Spleen (tissue), 11 donors: ENCODE data around the gene MATCAP1. TPM values are rescaled to one million over a fixed set of nuclear protein-coding genes. Genes with fewer than 3 reads are reported as not detected.

Experiments used
- DNase-seq: peaks from one replicate; pipeline ENCODE4 v3.0.0-alpha.2; 2020
- H3K27ac ChIP-seq, 8 donors: fragments of 200-600 bp; sonication (generic) in 7 of 8; 1 replicate in 4 of 8; 2 replicates in 4 of 8; pipeline versions ENCODE4 v1.5.0 to v1.8.0; 2016 to 2021; ENCODE audit warnings: inconsistent platforms in 4 of 8, mild to moderate bottlenecking in 4 of 8, moderate library complexity in 1 of 8
- H3K27me3 ChIP-seq, 7 donors: fragments of 200-600 bp; sonication (generic) in 6 of 7; replicated peaks in 1 of 7; 1 replicate in 4 of 7; 2 replicates in 3 of 7; pipeline versions ENCODE4 v1.5.0 to v1.8.0; 2016 to 2021; ENCODE audit warnings: inconsistent platforms in 3 of 7, mild to moderate bottlenecking in 1 of 7
- H3K36me3 ChIP-seq, 6 donors: fragments of 200-600 bp; sonication (generic) in 5 of 6; 1 replicate in 4 of 6; 2 replicates in 2 of 6; pipeline versions ENCODE4 v1.5.0 to v1.8.0; 2016 to 2021; ENCODE audit warnings: inconsistent platforms in 2 of 6
- H3K4me1 ChIP-seq, 6 donors: fragments of 200-600 bp; sonication (generic) in 5 of 6; 1 replicate in 3 of 6; 2 replicates in 3 of 6; pipeline versions ENCODE4 v1.5.0 to v1.8.0; 2016 to 2021; ENCODE audit warnings: inconsistent platforms in 3 of 6
- H3K4me3 ChIP-seq, 8 donors: fragments of 200-600 bp; sonication (generic) in 7 of 8; 1 replicate in 4 of 8; 2 replicates in 4 of 8; pipeline versions ENCODE4 v1.5.0 to v1.8.0; 2016 to 2021; ENCODE audit warnings: inconsistent platforms in 4 of 8, mild to moderate bottlenecking in 4 of 8, moderate library complexity in 2 of 8
- H3K9me3 ChIP-seq, 8 donors: fragments of 200-600 bp; sonication (generic) in 7 of 8; 1 replicate in 4 of 8; 2 replicates in 4 of 8; pipeline versions ENCODE4 v1.5.0 to v1.8.0; 2016 to 2021; ENCODE audit warnings: inconsistent platforms in 4 of 8
- CTCF ChIP-seq, 11 experiments: fragments of 200-600 bp in 7 of 11; fragments of 450-650 bp in 4 of 11; sonication (generic) in 4 of 11; IDR thresholded peaks in 8 of 11; conservative IDR thresholded peaks in 3 of 11; 1 replicate in 7 of 11; 2 replicates in 4 of 11; pipeline versions ENCODE4 v1.4.0 to v1.8.0; 2016 to 2021; ENCODE audit warnings: antibody characterized with exemption in 11 of 11, inconsistent platforms in 4 of 11, mild to moderate bottlenecking in 1 of 11
- POLR2A ChIP-seq, 3 donors: fragments of 450-650 bp; IDR thresholded peaks; one replicate each; pipeline ENCODE4 v1.5.1; 2017; ENCODE audit warnings: antibody characterized with exemption in 3 of 3, mild to moderate bottlenecking in 1 of 3
- POLR2AphosphoS5 ChIP-seq, 3 donors: sonication (generic); formaldehyde crosslinking; IDR thresholded peaks; one replicate each; pipeline ENCODE4 v1.5.1; 2017; ENCODE audit warnings: antibody characterized with exemption in 3 of 3
- WGBS, 5 donors: extraction: QIAGEN DNeasy Blood & Tissue Kit in 3 of 5; methylation state at CpG; one replicate each; pipeline versions ENCODE4 v1.1.5 to v1.1.7; 2013 to 2018; 5-methylcytosine and 5-hydroxymethylcytosine counted together
- intact Hi-C: fragments of 100-400 bp; cut with DNase I; formaldehyde crosslinking; loops from one replicate; pipeline ENCODE4 v1.15.0; 2023; ENCODE audit warnings: low total_unique reads
- polyA plus RNA-seq, 3 donors: library from polyadenylated mRNA; stranded (reverse); fragments of 200-250 nt; gene quantifications; one replicate each; pipeline ENCODE4 v1.2.1, GENCODE V29; 2013
- total RNA-seq, 7 donors: library from RNA; depleted of rRNA in 3 of 7; stranded (reverse); fragments of >200 nt in 3 of 7; fragmentation: NEBNext Ultra II Directional in 4 of 7; extraction: Animal tissue kit (Norgen Biotek cat#: 25700) in 4 of 7; gene quantifications; one replicate each; pipeline versions ENCODE4 v1.1.0 to v1.2.1, GENCODE V29; 2016 to 2021
- donor health status: healthy with polysubstance abuse.
- donor health status: DM: no; HTN: no; CAD: no; lungs with moderate emphysema.
- donor health status: DM: no; HTN: no; CAD: no.
- donor health status: Bipolar disorder and iron deficiency.
- donor health status: healthy.
- donor health status: DM: no; HTN: no; CAD: no.
- donor health status: DM: yes; HTN: yes; CAD: no.

Gene MATCAP1
- total and polyA plus RNA-seq, 10 donors: 8.9 to 59.4 (median 20.6) TPM

GRCh38 chr16:67185651-67186134 lies 1.9 kb upstream of the MATCAP1 start:
- TF ChIP-seq POLR2AphosphoS5 (IDR thresholded peaks at IDR 0.05): no peak
- TF ChIP-seq CTCF (IDR thresholded peaks at IDR 0.05 in 8 of 11, conservative IDR thresholded peaks at IDR 0.05 in 3 of 11): peak in 6 of 11 experiments; percentile 1 to 31 (median 20)
- intact Hi-C loops: no loop called here
- Histone ChIP-seq H3K27ac (peak overlapping the region in 6 of 8 donors; percentile 16 to 99 (median 95)), H3K27me3 (peaks cover 0 to 32% (median 0%) of the 10 kb centered on the region in 7 donors), H3K9me3 (no peaks in the 10 kb centered on the region), H3K4me1 (peaks cover 11 to 69% (median 46%) of the 10 kb centered on the region in 6 donors), H3K36me3 (peaks cover 0 to 12% (median 0%) of the 10 kb centered on the region in 6 donors), H3K4me3 (peak overlapping the region in 7 of 8 donors; percentile 66 to 86 (median 70))
- 7 to 14% (median 11%) methylated on average over 12 of the region's 12 CpGs for WGBS, 5 donors
- no peak for DNase-seq

GRCh38 chr16:67184995-67185650 lies 1.4 kb upstream of the MATCAP1 start:
- Histone ChIP-seq H3K4me1 (peaks cover 11 to 64% (median 44%) of the 10 kb centered on the region in 6 donors), H3K27ac (peak overlapping the region in 5 of 8 donors; percentile 95 to 99 (median 95)), H3K9me3 (no peaks in the 10 kb centered on the region), H3K27me3 (peaks cover 0 to 32% (median 0%) of the 10 kb centered on the region in 7 donors), H3K4me3 (peak overlapping the region in 7 of 8 donors; percentile 66 to 86 (median 70)), H3K36me3 (peaks cover 0 to 12% (median 0%) of the 10 kb centered on the region in 6 donors)
- peak; percentile 96 for DNase-seq
- peak; percentile 66 to 87 (median 78) for TF ChIP-seq CTCF (IDR thresholded peaks at IDR 0.05 in 8 of 11, conservative IDR thresholded peaks at IDR 0.05 in 3 of 11)
- peak; percentile 70 to 81 (median 79) for TF ChIP-seq POLR2AphosphoS5 (IDR thresholded peaks at IDR 0.05)
- TF ChIP-seq POLR2A (IDR thresholded peaks at IDR 0.05): no peak
- WGBS, 5 donors: 14 to 26% (median 17%) methylated on average over 39 to 43 of the region's 43 CpGs
- intact Hi-C loops: no loop called here

GRCh38 chr16:67184453-67184994 lies 761 bp upstream of the MATCAP1 start:
- H3K36me3 ChIP-seq: peaks cover 0 to 12% (median 0%) of the 10 kb centered on the region in 6 donors
- H3K4me1 ChIP-seq: peaks cover 11 to 63% (median 44%) of the 10 kb centered on the region in 6 donors
- intact Hi-C loops: no loop called here
- peak overlapping the region; percentile 60 to 86 (median 70) for H3K4me3 ChIP-seq
- no peak for DNase-seq
- TF ChIP-seq POLR2A (IDR thresholded peaks at IDR 0.05) (peak in 1 of 3 donors; percentile 4), POLR2AphosphoS5 (IDR thresholded peaks at IDR 0.05) (no peak)
- H3K27ac ChIP-seq: peak overlapping the region; percentile 93 to 99 (median 95)
- no peaks in the 10 kb centered on the region for H3K9me3 ChIP-seq
- 5 to 10% (median 10%) methylated on average over 15 to 59 of the region's 59 CpGs for WGBS, 5 donors
- H3K27me3 ChIP-seq: peaks cover 0 to 34% (median 0%) of the 10 kb centered on the region in 7 donors

- peaks cover 13 to 63% (median 49%) of the 10 kb centered on the region in 6 donors for H3K4me1 ChIP-seq
- no peak for TF ChIP-seq POLR2A (IDR thresholded peaks at IDR 0.05)
- no peak for TF ChIP-seq CTCF (IDR thresholded peaks at IDR 0.05 in 8 of 11, conservative IDR thresholded peaks at IDR 0.05 in 3 of 11)
- TF ChIP-seq POLR2AphosphoS5 (IDR thresholded peaks at IDR 0.05): no peak
- no peaks in the 10 kb centered on the region for H3K9me3 ChIP-seq
- DNase-seq: no peak
- peaks cover 0 to 12% (median 0%) of the 10 kb centered on the region in 6 donors for H3K36me3 ChIP-seq
- WGBS, 5 donors: 4 to 6% (median 5%) methylated on average over 11 of the region's 11 CpGs
- peak overlapping the region; percentile 93 to 99 (median 95) for H3K27ac ChIP-seq
- H3K27me3 ChIP-seq: peaks cover 0 to 47% (median 0%) of the 10 kb centered on the region in 7 donors
- intact Hi-C loops: no loop called here
- peak overlapping the region; percentile 60 to 86 (median 70) for H3K4me3 ChIP-seq
Observed at GRCh38 chr16:67183284-67183626, 508 bp downstream of the MATCAP1 start.
